K562 (cell line): Measurements from ENCODE around the gene IGF1R. TPM values are rescaled to one million over a fixed set of nuclear protein-coding genes. Genes with fewer than 3 reads are reported as not detected.

ENCODE experiments used
- ATAC-seq: fragments of 200-7000 bp; cut with Tn5 transposase; 3 replicates; pipeline ENCODE4 v1.9.1; 2020; ENCODE audit warnings: moderate library complexity
- BruUV-seq: library from RNA; stranded (reverse); fragments of 400-500 nt; replicated peaks from 2 replicates; lab custom pipeline; 2021; lab: Mats Ljungman, UMichigan
- CTCF ChIA-PET: fragments of 300-600 bp; formaldehyde crosslinking; extraction: SDS; loops from one replicate; lab custom pipeline; 2021; ENCODE audit warnings: low intra/inter-chr PET ratio; lab: Yijun Ruan, JAX
- POLR2A ChIA-PET: fragments of 300-600, 350-650 bp; sonication (Branson Sonifier 250); formaldehyde crosslinking; extraction: SDS; loops from one replicate; lab custom pipeline; 2021; ENCODE audit warnings: antibody characterized with exemption, inconsistent platforms; lab: Yijun Ruan, JAX
- DNase-seq, 4 experiments: peaks; one replicate each; pipeline versions ENCODE4 v3.0.0 to v3.0.0-alpha.2; 2011 to 2018; ENCODE audit warnings: low spot score in 3 of 4, mixed read lengths in 3 of 4; ENCODE audit errors: extremely low read depth in 1 of 4
- FAIRE-seq: peaks from 2 replicates; lab custom pipeline; 2011; peaks lifted over from hg19 to GRCh38; lab: Jason Lieb, UNC
- H2AFZ ChIP-seq: 2 replicates; pipeline ENCODE4 v1.6.0; 2011; ENCODE audit warnings: low read depth, low read length, control low read depth, inconsistent platforms
- H3K27ac ChIP-seq: fragments of 200-600 bp; 3 replicates; pipeline ENCODE4 v1.8.0; 2011; ENCODE audit warnings: low read depth, mild to moderate bottlenecking, control low read depth, inconsistent platforms, low read length, moderate library complexity, mixed read lengths; ENCODE audit errors: extremely low read depth
- H3K27me3 ChIP-seq, 2 experiments: fragments of 300-600 bp in 1 of 2; 2 replicates in 1 of 2; 3 replicates in 1 of 2; pipeline versions ENCODE4 v1.6.0 to v1.8.0; 2011; ENCODE audit warnings: inconsistent platforms in 2 of 2, low read length in 2 of 2, mild to moderate bottlenecking in 1 of 2, mixed read lengths in 1 of 2, moderate library complexity in 1 of 2; ENCODE audit not compliant: control insufficient read depth in 2 of 2, insufficient read depth in 2 of 2
- H3K36me3 ChIP-seq: fragments of 300-600 bp; 3 replicates; pipeline ENCODE4 v1.8.0; 2011; ENCODE audit warnings: mild to moderate bottlenecking, low read length, inconsistent platforms; ENCODE audit not compliant: control insufficient read depth, insufficient read depth
- H3K4me1 ChIP-seq, 2 experiments: fragments of 200-600 bp in 1 of 2; replicated peaks in 1 of 2; 2 replicates in 1 of 2; 3 replicates in 1 of 2; pipeline versions ENCODE4 v1.5.1 to v1.8.0; 2011; ENCODE audit warnings: inconsistent platforms in 2 of 2, low read length in 2 of 2, mild to moderate bottlenecking in 1 of 2, mixed read lengths in 1 of 2, moderate library complexity in 1 of 2; ENCODE audit not compliant: control insufficient read depth in 2 of 2, insufficient read depth in 2 of 2
- H3K4me2 ChIP-seq: 2 replicates; pipeline ENCODE4 v1.6.1; 2011; ENCODE audit warnings: low read length, control low read depth, inconsistent platforms, mixed read lengths; ENCODE audit not compliant: insufficient read depth
- H3K4me3 ChIP-seq: fragments of 200-600 bp; sonication (generic), shearing (Covaris generic); 2 replicates; pipeline ENCODE4 v1.5.1; 2016; ENCODE audit warnings: control low read depth, inconsistent platforms
- H3K79me2 ChIP-seq: fragments of 200-600 bp; 3 replicates; pipeline ENCODE4 v1.8.0; 2011; ENCODE audit warnings: low read length, inconsistent platforms; ENCODE audit not compliant: control insufficient read depth, insufficient read depth
- H3K9ac ChIP-seq, 2 experiments: 2 replicates each; pipeline versions ENCODE4 v1.6.0 to v1.6.1; 2011; ENCODE audit warnings: low read depth in 2 of 2, low read length in 2 of 2, control low read depth in 1 of 2, inconsistent platforms in 1 of 2, mild to moderate bottlenecking in 1 of 2, mixed read lengths in 1 of 2; ENCODE audit not compliant: insufficient read depth in 1 of 2
- H3K9me1 ChIP-seq: one replicate; pipeline ENCODE4 v1.6.0; 2011; ENCODE audit warnings: inconsistent platforms, mild to moderate bottlenecking, low read length, moderate library complexity; ENCODE audit not compliant: control insufficient read depth, insufficient read depth
- H3K9me3 ChIP-seq: replicated peaks from 2 replicates; pipeline ENCODE4 v1.5.1; 2011; ENCODE audit warnings: low read depth, low read length, inconsistent platforms; ENCODE audit not compliant: control insufficient read depth, insufficient read depth
- H4K20me1 ChIP-seq: replicated peaks from 2 replicates; pipeline ENCODE4 v1.6.1; 2011; ENCODE audit warnings: low read length, inconsistent platforms, mixed read lengths; ENCODE audit not compliant: control insufficient read depth, insufficient read depth
- ADNP ChIP-seq: fragments of 200-800 bp; sonication (Bioruptor generic); IDR thresholded peaks from 2 replicates; pipeline ENCODE4 v1.6.1; 2016; ENCODE audit warnings: missing genetic modification characterization, missing compliant biosample characterization
- CEBPB ChIP-seq: fragments of 450-650 bp; IDR thresholded peaks from 2 replicates; pipeline ENCODE4 v1.6.1; 2016; ENCODE audit warnings: missing genetic modification characterization, missing compliant biosample characterization
- CREBBP ChIP-seq: IDR thresholded peaks from one replicate; pipeline ENCODE4 v1.6.1; 2012; ENCODE audit warnings: low read depth, mild to moderate bottlenecking, control low read depth, inconsistent platforms, low read length
- HDAC8 ChIP-seq: fragments of 450-650 bp; IDR thresholded peaks from 2 replicates; pipeline ENCODE4 v1.6.1; 2016; ENCODE audit warnings: mild to moderate bottlenecking, missing genetic modification characterization, moderate library complexity, missing compliant biosample characterization
- NBN ChIP-seq: fragments of 450-650 bp; IDR thresholded peaks from 2 replicates; pipeline ENCODE4 v1.6.1; 2016; ENCODE audit warnings: low read depth, mild to moderate bottlenecking
- PCBP1 ChIP-seq: fragments of 200-400 bp; formaldehyde crosslinking; IDR thresholded peaks from 2 replicates; pipeline ENCODE4 v1.6.1; 2018; ENCODE audit warnings: mild to moderate bottlenecking, low read depth, low read length; ENCODE audit not compliant: poor library complexity, severe bottlenecking
- POLR2B ChIP-seq: fragments of 450-650 bp; IDR thresholded peaks from 2 replicates; pipeline ENCODE4 v1.6.1; 2018; ENCODE audit warnings: low read depth; ENCODE audit not compliant: partially characterized antibody
- PTBP1 ChIP-seq: fragments of 200-400 bp; formaldehyde crosslinking; IDR thresholded peaks from 2 replicates; pipeline ENCODE4 v1.6.1; 2017; ENCODE audit warnings: low read depth, low read length
- PTTG1 ChIP-seq: fragments of 450-650 bp; IDR thresholded peaks from 2 replicates; pipeline ENCODE4 v1.6.1; 2016; ENCODE audit warnings: low read depth, mild to moderate bottlenecking, missing genetic modification characterization, missing compliant biosample characterization
- SNIP1 ChIP-seq: fragments of 450-650 bp; IDR thresholded peaks from 2 replicates; pipeline ENCODE4 v1.7.1; 2017; ENCODE audit warnings: low read depth, mild to moderate bottlenecking
- ZEB2 ChIP-seq: fragments of 450-650 bp; IDR thresholded peaks from 2 replicates; pipeline ENCODE4 v1.6.1; 2016
- ZNF146 ChIP-seq: IDR thresholded peaks from one replicate; pipeline ENCODE4 v1.6.1; 2018; ENCODE audit warnings: missing compliant biosample characterization; ENCODE audit not compliant: unreplicated experiment
- WGBS: fragments of 100-300 bp; shearing (Covaris generic); methylation state at CpG from one replicate; pipeline ENCODE4 v1.1.6; 2016; ENCODE audit warnings: low coverage, mixed read lengths; ENCODE audit not compliant: insufficient coverage; ENCODE audit errors: missing lambda C conversion rate; 5-methylcytosine and 5-hydroxymethylcytosine counted together
- in situ Hi-C: fragments of 300-500 bp; cut with MboI; formaldehyde crosslinking; loops from 4 replicates; pipeline ENCODE4 v1.15.0; 2018; ENCODE audit warnings: inconsistent platforms, mixed read lengths
- intact Hi-C: fragments of 100-400 bp; cut with micrococcal nuclease; formaldehyde crosslinking; loops from 2 replicates; pipeline ENCODE4 v1.14.2; 2022
- polyA plus RNA-seq, 8 experiments: library from polyadenylated mRNA; depleted of rRNA in 4 of 8; stranded (reverse) in 5 of 8; unstranded in 3 of 8; fragments of >200 nt; fragmentation: Nextera tagmentation in 2 of 8; fragmentation: Illumina TruSeq in 1 of 8; extraction: Ambion mirVana in 2 of 8; extraction: Trizol in 1 of 8; gene quantifications; 2 replicates each; pipeline versions ENCODE4 v1.2.1 to v1.2.3, GENCODE V29; 2011 to 2014; ENCODE audit warnings: inconsistent platforms in 1 of 8, missing spikeins in 1 of 8
- total RNA-seq, 7 experiments: library from RNA; depleted of rRNA in 6 of 7; stranded (reverse); fragments of >200 nt in 6 of 7; fragmentation: Illumina TruSeq in 2 of 7; extraction: Trizol in 2 of 7; gene quantifications; 2 replicates each; pipeline versions ENCODE4 v1.2.1 to v1.2.3, GENCODE V29; 2011 to 2021; ENCODE audit warnings: low replicate concordance in 1 of 7
- TF ChIP-seq, protein P1 (sequence below): fragments of 200-400 bp; formaldehyde crosslinking; IDR thresholded peaks from 2 replicates; pipeline ENCODE4 v1.6.1; 2017; ENCODE audit warnings: mild to moderate bottlenecking, low read depth, low read length, moderate library complexity
- TF ChIP-seq, protein P2 (sequence below), 2 experiments: fragments of 450-650 bp in 1 of 2; IDR thresholded peaks; 2 replicates each; pipeline ENCODE4 v1.6.1; 2011 to 2017; ENCODE audit warnings: low read depth in 2 of 2, antibody characterized with exemption in 1 of 2, borderline replicate concordance in 1 of 2, low read length in 1 of 2, mild to moderate bottlenecking in 1 of 2, mixed read lengths in 1 of 2; ENCODE audit not compliant: control insufficient read depth in 1 of 2
- TF ChIP-seq, protein P3 (sequence below): sonication (generic); formaldehyde crosslinking; IDR thresholded peaks from 2 replicates; pipeline ENCODE4 v1.8.1; 2023; ENCODE audit warnings: mild to moderate bottlenecking, missing genetic modification reagents

The IGF1R gene
- total and polyA plus RNA-seq, 9 of the 15 experiments (the other 6 are each of a cell fraction or from before 2014, with no cell fraction given): 0.35 to 8.0 (median 1.6) TPM

DNA sequence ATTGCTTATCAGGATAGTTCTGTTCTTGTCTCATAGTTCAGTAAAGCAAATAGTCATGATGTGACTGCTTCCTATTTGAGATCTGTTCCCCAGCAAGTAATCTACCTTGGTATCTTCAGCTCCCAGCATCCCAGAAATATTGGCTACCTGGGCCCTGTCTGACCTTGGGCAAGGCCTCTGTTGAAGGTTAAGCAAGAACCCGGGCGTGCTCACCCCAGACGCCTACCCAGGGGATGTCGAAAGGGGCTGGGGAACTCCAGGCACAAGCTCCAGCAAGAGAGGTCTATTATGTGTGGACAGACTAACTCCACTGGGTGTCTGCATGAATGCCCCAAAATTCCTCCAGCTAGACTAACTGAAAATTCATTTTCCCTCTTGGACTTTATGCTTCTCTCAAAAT, 37.3 kb upstream of the IGF1R start:
- Histone ChIP-seq H2AFZ (no peak overlapping the region), H3K4me1 (no peaks in the 10 kb centered on the region), H4K20me1 (no peaks in the 10 kb centered on the region), H3K9me1 (no peaks in the 10 kb centered on the region), H3K9me3 (no peaks in the 10 kb centered on the region), H3K36me3 (no peaks in the 10 kb centered on the region), H3K27me3 (peaks cover 0 to 10% of the 10 kb centered on the region in 2 experiments; a peak in 3 of 5 replicates), H3K79me2 (no peaks in the 10 kb centered on the region), H3K9ac (no peak overlapping the region), H3K4me3 (no peak overlapping the region), H3K4me2 (no peak overlapping the region), H3K27ac (no peak overlapping the region)
- CTCF ChIA-PET: no interaction called here
- no peak for ATAC-seq
- no peak for FAIRE-seq
- no peak for DNase-seq
- intact Hi-C loops: no loop called here
- POLR2A ChIA-PET: no interaction called here
- in situ Hi-C loops: no loop called here
- 0% methylated on average over 4 of the region's 4 CpGs for WGBS
- no TSS peak for BruUV-seq
- TF ChIP-seq PTBP1 (no peak), ADNP (tag) (no peak), HDAC8 (tag) (no peak), PTTG1 (tag) (no peak), PCBP1 (no peak), CEBPB (tag) (no peak), SNIP1 (no peak), CREBBP (no peak), ZNF146 (CRISPR knock-in tag) (no peak), NBN (no peak), ZEB2 (no peak), POLR2B (no peak)
- TF ChIP-seq, protein P1, sequence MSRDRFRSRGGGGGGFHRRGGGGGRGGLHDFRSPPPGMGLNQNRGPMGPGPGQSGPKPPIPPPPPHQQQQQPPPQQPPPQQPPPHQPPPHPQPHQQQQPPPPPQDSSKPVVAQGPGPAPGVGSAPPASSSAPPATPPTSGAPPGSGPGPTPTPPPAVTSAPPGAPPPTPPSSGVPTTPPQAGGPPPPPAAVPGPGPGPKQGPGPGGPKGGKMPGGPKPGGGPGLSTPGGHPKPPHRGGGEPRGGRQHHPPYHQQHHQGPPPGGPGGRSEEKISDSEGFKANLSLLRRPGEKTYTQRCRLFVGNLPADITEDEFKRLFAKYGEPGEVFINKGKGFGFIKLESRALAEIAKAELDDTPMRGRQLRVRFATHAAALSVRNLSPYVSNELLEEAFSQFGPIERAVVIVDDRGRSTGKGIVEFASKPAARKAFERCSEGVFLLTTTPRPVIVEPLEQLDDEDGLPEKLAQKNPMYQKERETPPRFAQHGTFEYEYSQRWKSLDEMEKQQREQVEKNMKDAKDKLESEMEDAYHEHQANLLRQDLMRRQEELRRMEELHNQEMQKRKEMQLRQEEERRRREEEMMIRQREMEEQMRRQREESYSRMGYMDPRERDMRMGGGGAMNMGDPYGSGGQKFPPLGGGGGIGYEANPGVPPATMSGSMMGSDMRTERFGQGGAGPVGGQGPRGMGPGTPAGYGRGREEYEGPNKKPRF: no peak
- TF ChIP-seq, protein P2, sequence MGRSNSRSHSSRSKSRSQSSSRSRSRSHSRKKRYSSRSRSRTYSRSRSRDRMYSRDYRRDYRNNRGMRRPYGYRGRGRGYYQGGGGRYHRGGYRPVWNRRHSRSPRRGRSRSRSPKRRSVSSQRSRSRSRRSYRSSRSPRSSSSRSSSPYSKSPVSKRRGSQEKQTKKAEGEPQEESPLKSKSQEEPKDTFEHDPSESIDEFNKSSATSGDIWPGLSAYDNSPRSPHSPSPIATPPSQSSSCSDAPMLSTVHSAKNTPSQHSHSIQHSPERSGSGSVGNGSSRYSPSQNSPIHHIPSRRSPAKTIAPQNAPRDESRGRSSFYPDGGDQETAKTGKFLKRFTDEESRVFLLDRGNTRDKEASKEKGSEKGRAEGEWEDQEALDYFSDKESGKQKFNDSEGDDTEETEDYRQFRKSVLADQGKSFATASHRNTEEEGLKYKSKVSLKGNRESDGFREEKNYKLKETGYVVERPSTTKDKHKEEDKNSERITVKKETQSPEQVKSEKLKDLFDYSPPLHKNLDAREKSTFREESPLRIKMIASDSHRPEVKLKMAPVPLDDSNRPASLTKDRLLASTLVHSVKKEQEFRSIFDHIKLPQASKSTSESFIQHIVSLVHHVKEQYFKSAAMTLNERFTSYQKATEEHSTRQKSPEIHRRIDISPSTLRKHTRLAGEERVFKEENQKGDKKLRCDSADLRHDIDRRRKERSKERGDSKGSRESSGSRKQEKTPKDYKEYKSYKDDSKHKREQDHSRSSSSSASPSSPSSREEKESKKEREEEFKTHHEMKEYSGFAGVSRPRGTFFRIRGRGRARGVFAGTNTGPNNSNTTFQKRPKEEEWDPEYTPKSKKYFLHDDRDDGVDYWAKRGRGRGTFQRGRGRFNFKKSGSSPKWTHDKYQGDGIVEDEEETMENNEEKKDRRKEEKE (IDR thresholded peaks at IDR 0.05; ENCODE audit: borderline replicate concordance in 1 of 2, control insufficient read depth in 1 of 2, low read depth in 2 of 2, low read length in 1 of 2): no peak
- TF ChIP-seq, protein P3, sequence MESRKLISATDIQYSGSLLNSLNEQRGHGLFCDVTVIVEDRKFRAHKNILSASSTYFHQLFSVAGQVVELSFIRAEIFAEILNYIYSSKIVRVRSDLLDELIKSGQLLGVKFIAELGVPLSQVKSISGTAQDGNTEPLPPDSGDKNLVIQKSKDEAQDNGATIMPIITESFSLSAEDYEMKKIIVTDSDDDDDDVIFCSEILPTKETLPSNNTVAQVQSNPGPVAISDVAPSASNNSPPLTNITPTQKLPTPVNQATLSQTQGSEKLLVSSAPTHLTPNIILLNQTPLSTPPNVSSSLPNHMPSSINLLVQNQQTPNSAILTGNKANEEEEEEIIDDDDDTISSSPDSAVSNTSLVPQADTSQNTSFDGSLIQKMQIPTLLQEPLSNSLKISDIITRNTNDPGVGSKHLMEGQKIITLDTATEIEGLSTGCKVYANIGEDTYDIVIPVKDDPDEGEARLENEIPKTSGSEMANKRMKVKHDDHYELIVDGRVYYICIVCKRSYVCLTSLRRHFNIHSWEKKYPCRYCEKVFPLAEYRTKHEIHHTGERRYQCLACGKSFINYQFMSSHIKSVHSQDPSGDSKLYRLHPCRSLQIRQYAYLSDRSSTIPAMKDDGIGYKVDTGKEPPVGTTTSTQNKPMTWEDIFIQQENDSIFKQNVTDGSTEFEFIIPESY: no peak
